ENCODE measurements around the gene HMGCLL1. TPM values are rescaled to one million over a fixed set of nuclear protein-coding genes. Genes with fewer than 3 reads are reported as not detected.

Gene HMGCLL1
- total and polyA plus RNA-seq, 8 donors, result 4.2 to 13.9 (median 8.0) TPM

- Histone ChIP-seq H3K27ac (no peak overlapping the region), H3K36me3 (no peaks in the 10 kb centered on the region), H3K27me3 (no peaks in the 10 kb centered on the region), H3K4me1 (no peaks in the 10 kb centered on the region), H3K9me3 (no peaks in the 10 kb centered on the region), H3K4me3 (no peak overlapping the region)
- DNase-seq (no peak), ATAC-seq (no peak)
- no peak for TF ChIP-seq CTCF (IDR thresholded peaks at IDR 0.05)
- intact Hi-C loops (cut with DNase I), result no loop called here
Observed at GRCh38 chr6:55543633-55544309, 35.2 kb downstream of the HMGCLL1 start.

DNA sequence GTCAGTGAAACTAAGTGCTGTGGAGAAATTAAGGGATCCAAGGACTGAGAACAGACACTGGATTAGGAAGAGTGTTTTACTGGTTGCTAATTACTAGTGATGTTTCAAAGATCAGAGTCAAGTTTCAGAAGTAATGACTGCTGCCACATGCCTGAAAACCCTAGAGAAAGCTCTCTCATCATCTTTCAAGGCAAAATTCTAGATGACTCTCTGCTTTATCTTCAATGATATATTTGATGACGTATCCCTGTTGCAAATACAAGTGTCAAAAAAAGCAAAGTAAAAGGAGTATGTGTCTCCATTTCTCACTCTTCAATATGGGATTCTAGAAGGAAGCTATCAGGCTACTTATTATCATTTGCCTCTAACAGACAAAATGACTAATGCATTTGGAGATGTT, 38.0 kb downstream of the HMGCLL1 start:
- ATAC-seq (no peak), DNase-seq (no peak)
- Histone ChIP-seq H3K9me3 (no peaks in the 10 kb centered on the region), H3K4me1 (no peaks in the 10 kb centered on the region), H3K4me3 (no peak overlapping the region), H3K27ac (no peak overlapping the region), H3K27me3 (no peaks in the 10 kb centered on the region), H3K36me3 (no peaks in the 10 kb centered on the region)
- intact Hi-C loops (cut with DNase I), result no loop called here
- TF ChIP-seq CTCF (IDR thresholded peaks at IDR 0.05), result no peak

- TF ChIP-seq CTCF (IDR thresholded peaks at IDR 0.05), result no peak
- Histone ChIP-seq H3K27me3 (no peaks in the 10 kb centered on the region), H3K4me1 (no peaks in the 10 kb centered on the region), H3K27ac (no peak overlapping the region), H3K9me3 (no peaks in the 10 kb centered on the region), H3K36me3 (no peaks in the 10 kb centered on the region), H3K4me3 (no peak overlapping the region)
- ATAC-seq, result no peak
- intact Hi-C loops (cut with DNase I), result no loop called here
- DNase-seq, result peak in 1 of 4 donors; percentile 14
Observed at GRCh38 chr6:55536391-55536956, 42.5 kb downstream of the HMGCLL1 start.

DNA sequence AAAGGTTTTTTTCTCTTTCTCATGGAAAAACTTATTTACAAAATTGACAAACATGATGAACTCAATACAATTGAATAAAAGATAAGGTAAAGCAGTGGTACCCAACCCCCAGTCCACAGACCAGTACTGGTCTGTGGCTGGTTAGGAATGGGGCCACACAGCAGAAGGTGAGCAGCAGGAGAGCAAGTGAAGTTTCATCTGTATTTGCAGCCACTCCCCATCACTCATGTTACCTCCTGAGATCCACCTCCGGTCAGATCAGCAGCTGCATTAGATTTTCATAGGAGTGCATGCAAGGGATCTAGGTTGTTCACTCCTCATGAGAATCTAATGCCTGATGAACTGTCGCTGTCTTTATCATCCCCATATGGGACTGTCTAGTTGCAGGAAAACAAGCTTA, 47.5 kb downstream of the HMGCLL1 start:
- TF ChIP-seq CTCF (IDR thresholded peaks at IDR 0.05), result no peak
- ATAC-seq, result no peak
- no peaks in the 10 kb centered on the region for H3K27me3 ChIP-seq
- H3K4me3 ChIP-seq, result no peak overlapping the region
- no peaks in the 10 kb centered on the region for H3K36me3 ChIP-seq
- DNase-seq, result no peak
- no peaks in the 10 kb centered on the region for H3K9me3 ChIP-seq
- H3K27ac ChIP-seq, result no peak overlapping the region
- intact Hi-C loops (cut with DNase I), result no loop called here
- no peaks in the 10 kb centered on the region for H3K4me1 ChIP-seq

DNA sequence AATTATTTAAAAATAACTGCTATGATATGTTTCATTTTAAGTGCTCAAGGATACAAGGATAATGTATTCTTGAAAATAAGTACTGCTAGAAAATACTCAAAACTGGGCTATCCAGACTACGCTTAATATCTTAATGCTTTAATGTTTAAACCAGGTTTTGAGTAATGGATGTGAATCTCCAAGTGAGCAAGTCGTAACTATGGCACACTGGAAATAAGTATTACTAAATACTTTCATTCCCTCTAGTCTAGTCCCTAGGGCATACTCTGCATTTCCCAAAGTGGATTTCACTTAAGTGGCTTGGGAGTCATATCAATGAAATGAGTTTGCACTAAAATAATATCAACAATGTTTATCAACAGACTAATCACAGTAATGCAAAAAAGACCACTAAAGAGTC, 48.1 kb downstream of the HMGCLL1 start:
- H3K4me3 ChIP-seq, result no peak overlapping the region
- TF ChIP-seq CTCF (IDR thresholded peaks at IDR 0.05), result no peak
- no peak overlapping the region for H3K27ac ChIP-seq
- H3K36me3 ChIP-seq, result no peaks in the 10 kb centered on the region
- no peaks in the 10 kb centered on the region for H3K4me1 ChIP-seq
- DNase-seq (no peak), ATAC-seq (no peak)
- H3K9me3 ChIP-seq, result no peaks in the 10 kb centered on the region
- no peaks in the 10 kb centered on the region for H3K27me3 ChIP-seq
- intact Hi-C loops (cut with DNase I), result no loop called here

All from left lung (tissue), 10 donors.